ENCODE results near the gene S100A13.
"Not testable (repeated sequence)": the region's sequence is repeated elsewhere in the genome, so short reads cannot be mapped to it uniquely, and the experiment has no call there.

Gene S100A13

DNA sequence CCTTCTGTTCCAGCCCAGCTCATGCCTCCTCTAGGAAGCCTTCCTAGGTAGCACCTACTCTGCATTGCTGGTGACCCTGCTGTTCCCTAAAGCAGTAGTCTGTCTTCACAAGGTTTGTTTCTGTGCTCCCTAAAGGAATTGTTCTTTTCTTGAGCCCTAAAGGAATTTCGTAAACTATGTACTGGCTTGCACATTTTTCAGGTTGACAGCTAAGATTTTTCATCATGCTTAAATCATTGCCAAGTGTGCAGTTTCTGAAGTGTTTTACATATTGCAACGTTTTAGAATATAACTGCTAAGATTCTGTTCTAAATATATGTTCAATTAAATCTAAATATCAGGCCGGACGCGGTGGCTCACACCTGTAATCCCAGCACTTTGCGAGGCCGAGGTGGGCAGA is 27.5 kb downstream of the S100A13 start:
- DNase-seq = no peak

DNA sequence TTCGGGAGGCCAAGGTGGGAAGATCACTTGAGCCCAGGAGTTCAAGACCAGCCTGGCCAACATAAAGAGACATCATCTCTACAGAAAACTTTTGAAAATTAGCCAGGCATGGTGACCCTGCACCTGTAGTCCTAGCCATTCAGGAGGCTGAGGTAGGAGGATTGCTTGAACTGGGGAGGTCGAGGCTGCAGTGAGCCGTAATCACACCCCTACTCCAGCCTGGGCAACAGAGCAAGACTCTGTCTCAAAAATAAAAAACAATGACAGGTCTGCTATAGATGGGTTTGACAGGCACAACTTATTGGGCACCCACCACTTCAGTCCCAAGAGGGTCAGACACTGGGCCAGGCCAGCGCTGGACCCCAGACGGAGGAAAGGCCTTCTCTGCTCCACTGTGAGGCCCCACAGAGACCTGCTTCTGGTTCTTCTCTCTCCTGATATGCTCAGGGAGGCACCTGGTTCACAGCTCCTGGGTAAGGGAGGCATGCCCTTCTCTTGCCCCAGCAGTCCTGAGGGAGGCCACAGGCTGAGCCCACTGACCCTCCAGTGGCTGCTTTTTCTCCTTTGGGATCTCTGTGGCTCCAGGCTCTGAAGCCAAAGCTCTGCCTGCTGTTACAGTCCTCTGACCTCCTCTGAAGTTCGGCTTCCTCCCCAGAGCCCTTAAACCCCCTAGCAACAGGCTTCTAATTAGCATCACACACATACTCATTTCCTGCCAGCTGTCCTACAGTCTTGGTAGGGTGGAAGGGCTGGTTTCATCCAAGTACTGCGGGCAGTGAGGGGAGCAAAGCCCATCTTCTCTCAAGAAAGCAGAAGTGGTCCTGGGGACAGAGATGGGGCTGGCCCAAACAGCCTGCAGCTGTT is 28.8 kb downstream of the S100A13 start:
- no peak for DNase-seq

GRCh38 chr1:153597206-153597605 is 30.1 kb downstream of the S100A13 start:
- DNase-seq = no peak

- DNase-seq = no peak
These were observed 34.6 kb downstream of the S100A13 start for GRCh38 chr1:153592748-153593147.

GRCh38 chr1:153588482-153588881 is 38.8 kb downstream of the S100A13 start:
- DNase-seq = no peak

DNA sequence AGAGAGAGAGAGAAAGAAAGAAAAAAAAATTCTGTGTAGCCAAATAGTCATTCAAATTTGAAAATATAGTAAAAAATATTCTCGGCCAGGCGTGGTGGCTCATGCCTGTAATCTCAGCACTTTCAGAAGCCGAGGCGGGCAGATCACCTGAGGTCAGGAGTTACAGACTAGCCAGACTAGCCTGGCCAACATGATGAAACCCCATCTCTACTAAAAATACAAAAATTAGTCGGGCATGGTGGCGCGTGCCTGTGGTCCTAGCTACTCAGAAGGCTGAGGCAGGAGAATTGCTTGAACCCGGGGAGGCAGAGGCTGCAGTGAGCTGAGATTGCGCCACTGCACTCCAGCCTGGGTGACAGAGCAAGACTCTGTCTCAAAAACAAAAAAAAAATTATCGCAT is 39.3 kb downstream of the S100A13 start:
- not testable (repeated sequence) for DNase-seq

- no peak for DNase-seq
These were observed 40.0 kb downstream of the S100A13 start for GRCh38 chr1:153587314-153587713.

- no peak for DNase-seq
These were observed 41.0 kb downstream of the S100A13 start for GRCh38 chr1:153586347-153586746.

- DNase-seq = no peak
These were observed 42.3 kb downstream of the S100A13 start for GRCh38 chr1:153585006-153585405.

DNA sequence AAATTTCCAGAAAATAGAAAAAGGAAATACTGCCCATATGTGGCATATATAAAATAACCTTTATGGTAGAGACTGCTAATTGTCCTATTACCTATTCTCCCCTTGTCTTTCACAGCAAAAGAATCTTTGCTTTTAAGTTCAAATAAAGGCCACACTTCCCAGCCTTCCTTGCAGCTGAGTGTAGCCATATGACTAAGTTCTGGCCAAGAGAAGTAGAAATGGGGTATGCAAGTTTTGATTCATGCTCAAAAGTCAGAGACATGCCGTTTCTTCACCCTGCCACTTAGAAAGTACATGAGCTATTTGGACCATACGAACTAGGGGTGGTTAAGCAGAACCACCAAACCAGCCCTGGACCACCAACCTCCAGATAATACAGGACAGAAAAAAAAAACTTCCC is 43.3 kb downstream of the S100A13 start:
- no peak for DNase-seq

GRCh38 chr1:153583514-153583913 is 43.8 kb downstream of the S100A13 start:
- DNase-seq = not testable (repeated sequence)

DNA sequence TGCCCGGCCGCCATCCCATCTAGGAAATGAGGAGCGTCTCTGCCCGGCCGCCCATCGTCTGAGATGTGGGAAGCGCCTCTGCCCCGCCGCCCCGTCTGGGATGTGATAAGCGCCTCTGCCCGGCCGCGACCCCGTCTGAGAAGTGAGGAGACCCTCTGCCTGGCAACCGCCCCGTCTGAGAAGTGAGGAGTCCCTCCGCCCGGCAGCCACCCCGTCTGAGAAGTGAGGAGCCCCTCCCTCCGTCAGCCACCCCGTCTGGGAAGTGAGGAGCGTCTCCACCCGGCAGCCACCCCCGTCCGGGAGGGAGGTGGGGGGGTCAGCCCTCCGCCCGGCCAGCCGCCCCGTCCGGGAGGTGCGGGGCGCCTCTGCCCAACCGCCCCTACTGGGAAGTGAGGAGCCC is 44.5 kb downstream of the S100A13 start:
- not testable (repeated sequence) for DNase-seq

DNA sequence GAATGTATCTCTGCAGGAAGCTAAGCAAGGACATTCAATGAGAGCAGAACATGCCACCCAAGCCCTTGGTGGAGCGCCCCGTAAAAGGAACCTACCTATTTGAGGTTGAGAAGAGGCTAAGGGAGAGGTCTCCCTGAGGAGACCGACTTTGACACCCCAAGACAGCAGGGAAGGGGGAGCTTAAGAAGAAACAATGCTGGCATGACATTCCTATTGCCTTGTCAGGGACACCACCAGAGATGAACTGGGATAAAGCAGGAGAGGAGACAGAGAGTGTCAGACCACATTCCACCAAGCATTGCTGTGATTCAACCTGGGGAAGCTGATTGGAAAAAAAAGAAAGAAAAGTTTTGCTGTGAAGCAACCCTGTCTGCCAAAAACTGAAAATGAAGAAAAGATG is 48.4 kb downstream of the S100A13 start:
- DNase-seq = no peak

GRCh38 chr1:153578490-153578889 is 48.8 kb downstream of the S100A13 start:
- no peak for DNase-seq

GRCh38 chr1:153577624-153578051 is 49.7 kb downstream of the S100A13 start:
- DNase-seq = no peak

DNA sequence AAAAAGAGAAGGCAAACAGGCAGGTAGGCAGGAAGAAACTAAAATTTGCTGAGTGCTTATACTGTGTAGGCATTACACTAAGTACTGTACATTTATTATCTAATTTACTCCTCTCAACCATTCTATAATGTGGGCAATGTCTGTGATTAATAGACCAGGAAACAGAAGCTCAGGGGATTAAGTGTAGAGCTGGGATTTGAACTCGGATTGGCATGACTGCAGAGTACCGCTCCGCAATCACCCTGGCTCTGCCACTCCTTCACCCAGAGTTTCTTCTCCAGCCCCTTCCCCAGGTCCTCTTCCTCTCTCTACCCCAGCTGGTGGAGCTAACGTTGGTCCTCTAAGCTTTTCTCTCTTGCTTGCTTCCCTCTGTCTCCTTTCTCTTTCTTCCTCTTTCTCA is 50.2 kb downstream of the S100A13 start:
- no peak for DNase-seq

- not testable (repeated sequence) for DNase-seq
These were observed 51.8 kb downstream of the S100A13 start for GRCh38 chr1:153575497-153575896.

DNA sequence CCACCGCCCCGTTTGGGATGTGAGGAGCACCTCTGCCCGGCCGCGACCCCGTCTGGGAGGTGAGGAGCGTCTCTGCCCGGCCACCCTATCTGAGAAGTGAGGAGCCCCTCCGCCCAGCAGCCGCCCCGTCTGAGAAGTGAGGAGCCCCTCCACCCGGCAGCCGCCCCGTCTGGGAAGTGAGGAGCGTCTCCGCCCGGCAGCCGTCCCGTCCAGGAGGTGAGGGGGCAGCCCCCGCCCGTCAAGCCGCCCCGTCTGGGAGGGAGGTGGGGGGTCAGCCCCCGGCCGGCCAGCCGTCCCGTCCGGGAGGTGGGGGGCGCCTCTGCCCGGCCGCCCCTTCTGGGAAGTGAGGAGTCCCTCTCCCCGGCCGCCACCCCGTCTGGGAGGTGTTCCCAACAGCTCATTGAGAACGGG is 52.2 kb downstream of the S100A13 start:
- DNase-seq = not testable (repeated sequence)

- DNase-seq = no peak
These were observed 54.0 kb downstream of the S100A13 start for GRCh38 chr1:153573351-153573750.

- DNase-seq = peak; percentile 52
These were observed 54.7 kb downstream of the S100A13 start for GRCh38 chr1:153572569-153573015.

DNA sequence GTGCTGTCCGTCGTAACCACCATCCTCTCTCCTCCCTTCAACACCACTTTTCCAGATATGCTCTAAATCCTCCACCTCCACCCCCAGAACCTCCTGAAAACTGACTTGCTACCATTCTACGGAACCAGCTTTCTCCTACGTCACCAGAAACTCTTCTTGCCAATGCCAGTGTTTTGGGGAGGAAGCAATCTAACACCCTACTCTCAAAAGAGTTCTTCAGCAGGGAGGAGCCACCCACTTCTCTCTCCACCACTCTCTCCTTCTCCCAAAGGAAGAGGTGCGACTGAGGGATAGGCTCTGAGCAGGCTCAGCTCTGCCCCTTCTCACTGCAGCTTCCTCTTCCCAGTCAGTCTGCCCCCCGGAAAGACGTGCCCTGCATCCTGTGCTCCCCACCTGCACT is 55.6 kb downstream of the S100A13 start:
- no peak for DNase-seq

- no peak for DNase-seq
These were observed 56.4 kb downstream of the S100A13 start for GRCh38 chr1:153570874-153571273.

- no peak for DNase-seq
These were observed 57.8 kb downstream of the S100A13 start for GRCh38 chr1:153569465-153569864.

Measured in activated naive CD4-positive, alpha-beta T cell treated with anti-CD3 and anti-CD28 coated beads, Interleukin-2, amount 50 U/mL, for 16 hours (primary cell).